Stimulated activated CD4-positive, alpha-beta T cell treated with anti-CD3 and anti-CD28 coated beads, Interleukin-4, amount 100 ng/mL, for 24 hours (primary cell): Measurements from ENCODE around the gene EXOC3L4.
A peak's percentile ranks its signal among the peaks of the same experiment; 100 is the strongest.
"Not testable (repeated sequence)": the region's sequence is repeated elsewhere in the genome, so short reads cannot be mapped to it uniquely, and the experiment has no call there.

Experiments
- DNase-seq: peaks from one replicate; pipeline ENCODE4 v3.0.0-alpha.2; 2020

EXOC3L4 gene

DNA sequence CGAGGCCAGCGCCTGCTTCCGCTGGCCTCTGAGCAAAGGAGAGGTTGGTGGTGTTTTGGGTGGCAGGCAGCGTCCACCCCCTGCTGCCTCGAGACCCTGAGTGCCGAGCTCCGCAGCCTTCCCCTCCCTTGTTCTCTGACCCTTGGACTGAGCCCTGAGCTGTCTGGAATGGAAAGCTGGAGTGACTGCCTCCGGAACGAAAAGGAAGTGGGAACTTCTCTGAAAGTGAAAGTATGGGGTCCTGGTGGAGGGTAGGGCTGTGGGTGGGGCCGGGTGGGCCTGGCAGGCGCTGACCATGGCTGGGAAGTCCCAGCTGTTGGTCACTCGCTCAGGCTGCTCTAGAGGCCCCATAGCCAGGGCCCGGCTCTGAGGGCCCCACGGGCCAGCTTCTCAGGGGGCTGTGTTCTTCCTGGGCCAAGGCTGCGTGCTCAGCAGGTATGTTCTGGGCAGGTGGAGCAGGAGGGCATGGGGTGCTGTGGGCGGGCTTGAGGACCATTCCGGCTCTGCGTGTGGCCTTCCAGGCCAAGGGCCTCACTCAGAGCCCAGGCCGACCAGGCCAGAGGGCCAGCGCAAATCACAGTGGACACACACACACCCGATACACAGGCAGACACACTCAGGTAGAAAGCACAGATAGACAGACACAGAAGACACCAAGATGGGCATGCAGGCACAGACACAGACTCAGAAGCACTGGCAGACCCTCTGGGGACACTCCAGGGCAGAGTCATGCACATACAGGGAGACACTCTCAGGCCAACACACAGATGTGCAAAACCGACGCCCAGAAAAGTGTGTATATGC lies at the start of gene EXOC3L4:
Gene EXOC3L4, plus strand, starts transcription at position 320 of the 804 bp plus-strand sequence. CDS start 5,495 bp downstream, outside the sequence.
- no peak for DNase-seq

DNA sequence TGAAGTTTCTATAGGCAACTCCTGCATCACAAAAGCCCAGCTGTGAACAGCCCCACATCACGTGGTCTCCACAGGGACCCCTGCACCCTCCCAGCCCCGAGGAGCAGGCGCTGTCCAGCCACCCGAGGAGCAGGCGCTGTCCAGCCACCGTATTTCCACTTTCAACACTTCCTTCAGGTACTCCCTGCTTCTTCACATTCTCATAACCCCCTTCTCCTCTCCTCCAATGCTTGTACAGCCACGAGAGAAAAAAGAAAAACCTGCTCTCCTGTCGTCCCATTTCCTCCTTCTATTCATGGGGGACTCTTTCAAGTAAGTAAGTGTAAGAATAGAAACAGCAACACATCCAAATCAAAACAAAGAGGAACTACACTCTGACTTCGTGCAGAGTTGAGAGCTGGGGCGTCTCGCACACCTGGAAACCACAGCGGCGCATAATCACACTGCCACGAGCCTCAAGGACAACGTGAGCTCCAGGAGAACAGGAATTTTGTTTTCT lies 49.1 kb upstream of the EXOC3L4 start:
- no peak for DNase-seq

DNA sequence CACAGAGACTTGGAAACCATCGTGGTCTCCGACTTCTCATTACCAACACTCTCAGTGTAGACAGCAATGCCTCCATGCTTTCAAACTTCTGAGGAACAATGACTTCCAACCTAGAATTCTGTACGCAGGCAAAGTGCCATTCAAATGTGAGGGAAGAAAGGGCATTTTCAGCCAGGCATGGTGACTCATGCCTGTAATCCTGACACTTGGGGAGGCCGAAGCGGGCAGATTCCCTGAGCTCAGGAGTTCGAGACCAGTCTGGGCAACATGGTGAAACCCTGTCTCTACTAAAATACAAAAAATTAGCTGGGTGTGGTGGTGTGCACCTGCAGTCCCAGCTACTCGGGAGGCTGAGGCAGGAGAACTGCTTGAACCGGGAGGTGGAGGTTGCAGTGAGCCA lies 47.1 kb upstream of the EXOC3L4 start:
- DNase-seq, result not testable (repeated sequence)

DNA sequence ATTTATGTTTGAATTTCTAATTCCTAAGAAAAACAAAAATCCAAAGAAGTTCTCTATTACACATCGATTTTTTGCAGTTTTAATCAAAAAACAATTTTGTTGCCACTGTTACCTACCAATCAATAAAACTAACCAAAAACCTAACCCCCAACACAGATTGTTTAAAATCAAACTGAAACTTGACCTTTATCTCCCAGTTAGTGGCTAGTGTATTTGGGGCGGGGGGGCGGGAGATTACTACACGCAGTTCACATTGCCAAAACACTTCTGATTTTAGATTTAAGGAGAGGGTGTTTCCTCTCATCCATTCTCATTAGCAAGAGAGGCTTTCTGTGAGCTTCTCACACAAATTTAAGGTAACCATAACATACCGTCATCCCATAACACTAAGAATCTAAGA lies 43.6 kb upstream of the EXOC3L4 start:
- DNase-seq, result no peak

DNA sequence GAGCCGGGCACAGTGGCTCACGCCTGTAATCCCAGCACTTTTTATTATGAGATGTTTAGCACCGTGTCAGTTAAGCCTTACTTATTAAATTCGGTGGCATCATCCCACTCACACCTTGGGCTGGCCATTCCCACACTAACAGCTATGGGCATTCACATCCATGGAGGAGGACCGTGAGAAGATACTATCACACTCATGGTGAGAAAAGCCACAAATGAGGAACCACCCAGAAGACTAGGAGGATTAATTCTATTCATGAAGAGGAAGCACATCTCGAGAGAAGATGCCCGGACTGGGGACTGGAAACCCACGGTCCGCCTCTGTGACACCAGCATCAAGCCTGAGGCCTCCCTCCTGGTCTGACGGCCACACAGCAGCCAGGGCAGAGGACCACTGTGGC lies 42.1 kb upstream of the EXOC3L4 start:
- no peak for DNase-seq

DNA sequence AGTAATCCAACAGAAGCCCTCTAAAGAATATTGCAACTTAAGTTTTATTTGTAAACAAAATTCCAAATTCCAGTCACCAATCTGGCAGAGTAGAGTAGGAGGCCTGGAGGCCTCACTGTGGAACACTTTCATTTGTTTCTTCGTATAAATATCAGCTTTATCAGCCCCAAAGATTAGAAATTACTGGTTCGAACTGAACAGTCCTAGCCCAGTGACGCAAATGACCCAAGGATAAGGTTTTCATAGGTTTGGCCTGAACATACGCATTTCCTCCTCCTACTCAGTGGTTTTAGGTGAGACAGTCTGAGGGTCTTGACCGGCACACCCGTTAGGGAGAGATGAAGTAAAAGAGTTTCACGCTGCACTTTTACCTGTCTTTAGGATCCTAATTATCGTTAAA lies 38.8 kb upstream of the EXOC3L4 start:
- DNase-seq, result no peak

DNA sequence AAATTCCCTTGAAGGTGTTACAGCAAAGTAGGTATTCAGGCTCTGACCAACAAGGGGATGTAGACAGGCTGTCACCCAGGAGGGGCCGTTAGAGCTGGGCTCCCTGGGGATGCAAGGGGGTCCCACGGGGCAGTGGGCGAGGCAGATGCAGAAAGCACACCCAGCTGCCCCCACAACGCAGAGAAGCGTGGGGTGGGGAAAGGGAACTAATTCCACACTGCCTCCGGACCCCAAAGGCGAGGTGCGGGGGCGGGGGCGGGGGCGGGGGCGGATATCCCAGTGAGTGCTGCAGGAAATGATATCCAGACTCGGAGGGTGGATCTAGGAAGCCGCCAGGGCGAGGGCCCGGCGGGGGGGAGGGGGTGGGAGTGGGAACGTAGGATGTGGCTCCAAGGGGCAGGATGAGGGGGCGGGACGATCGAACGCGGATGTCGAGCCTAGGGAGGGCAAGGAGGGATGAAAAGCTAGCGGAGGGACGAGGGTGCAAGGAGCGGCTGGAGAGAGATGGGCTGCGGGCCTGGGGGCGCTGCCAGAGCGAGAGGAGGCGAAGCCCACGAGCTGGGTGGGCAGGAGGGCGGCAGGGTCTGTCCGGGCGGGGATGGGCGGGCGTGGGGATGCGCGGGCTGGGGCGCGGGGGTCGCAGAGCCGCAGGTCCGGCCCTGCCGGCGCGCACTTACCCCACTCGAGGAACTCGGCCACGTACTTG lies 38.0 kb upstream of the EXOC3L4 start:
- no peak for DNase-seq

DNA sequence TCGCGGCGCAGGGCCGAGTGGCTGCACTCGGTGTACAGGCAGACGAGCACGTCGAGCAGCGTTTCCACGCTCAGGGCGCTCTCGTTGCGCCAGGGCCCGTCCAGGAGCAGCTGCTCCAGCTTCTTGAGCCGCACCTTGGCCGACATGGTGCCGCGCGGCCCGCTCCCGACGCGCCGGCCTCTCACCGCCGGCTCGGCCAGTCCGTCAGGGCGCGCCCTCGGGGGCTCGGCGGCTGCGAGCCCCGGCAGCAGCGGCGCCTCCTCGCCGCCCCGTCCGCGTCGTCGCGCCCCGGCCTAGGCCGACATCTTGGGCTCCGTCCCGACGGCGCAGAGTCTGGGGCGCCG lies 37.5 kb upstream of the EXOC3L4 start:
- DNase-seq, result no peak

DNA sequence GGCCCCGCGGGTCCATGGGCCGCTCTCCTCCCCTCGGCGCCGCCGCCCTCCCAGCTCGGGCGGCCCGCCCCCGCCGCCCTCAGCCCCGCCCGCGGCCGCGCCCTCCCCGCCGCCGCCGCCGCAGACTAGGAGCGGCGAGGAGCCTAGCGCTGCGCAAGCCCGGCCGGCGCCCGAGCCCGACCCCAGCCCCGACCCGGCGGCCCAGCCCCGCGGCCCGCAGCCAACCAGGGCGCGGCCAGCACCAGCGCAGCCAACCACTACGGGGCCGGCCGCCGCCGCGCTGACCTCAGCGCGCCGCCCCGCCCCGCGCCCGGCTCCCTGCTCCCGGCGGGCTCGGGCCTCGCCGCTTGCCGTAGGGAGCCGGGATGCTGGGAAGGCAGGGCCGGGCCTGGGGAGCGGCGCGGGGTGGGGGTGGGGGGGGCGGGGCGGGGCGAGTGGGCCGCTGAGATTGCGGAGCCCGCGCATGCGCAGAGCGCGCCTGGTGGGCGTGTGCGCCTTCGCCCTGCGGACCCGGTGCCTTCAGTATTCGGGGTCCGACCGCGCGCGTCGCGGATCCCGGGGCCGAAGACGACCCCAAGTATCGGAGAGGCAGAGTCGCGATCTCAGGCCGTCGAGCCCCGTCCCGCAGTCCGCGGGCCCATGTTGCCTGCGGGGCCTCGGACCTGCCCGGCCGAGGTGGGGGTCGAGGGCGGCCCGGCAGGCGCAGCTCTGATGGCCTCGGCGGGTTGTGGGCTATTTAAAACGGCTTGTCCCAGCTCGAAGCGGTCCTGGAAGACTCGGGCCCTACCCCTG lies 37.0 kb upstream of the EXOC3L4 start, which contains the start of gene CDC42BPB:
Gene CDC42BPB, minus strand, starts transcription at position 178 of the 792 bp plus-strand sequence. CDS start 376 bp downstream, outside the sequence.
- peak; percentile 45 for DNase-seq

DNA sequence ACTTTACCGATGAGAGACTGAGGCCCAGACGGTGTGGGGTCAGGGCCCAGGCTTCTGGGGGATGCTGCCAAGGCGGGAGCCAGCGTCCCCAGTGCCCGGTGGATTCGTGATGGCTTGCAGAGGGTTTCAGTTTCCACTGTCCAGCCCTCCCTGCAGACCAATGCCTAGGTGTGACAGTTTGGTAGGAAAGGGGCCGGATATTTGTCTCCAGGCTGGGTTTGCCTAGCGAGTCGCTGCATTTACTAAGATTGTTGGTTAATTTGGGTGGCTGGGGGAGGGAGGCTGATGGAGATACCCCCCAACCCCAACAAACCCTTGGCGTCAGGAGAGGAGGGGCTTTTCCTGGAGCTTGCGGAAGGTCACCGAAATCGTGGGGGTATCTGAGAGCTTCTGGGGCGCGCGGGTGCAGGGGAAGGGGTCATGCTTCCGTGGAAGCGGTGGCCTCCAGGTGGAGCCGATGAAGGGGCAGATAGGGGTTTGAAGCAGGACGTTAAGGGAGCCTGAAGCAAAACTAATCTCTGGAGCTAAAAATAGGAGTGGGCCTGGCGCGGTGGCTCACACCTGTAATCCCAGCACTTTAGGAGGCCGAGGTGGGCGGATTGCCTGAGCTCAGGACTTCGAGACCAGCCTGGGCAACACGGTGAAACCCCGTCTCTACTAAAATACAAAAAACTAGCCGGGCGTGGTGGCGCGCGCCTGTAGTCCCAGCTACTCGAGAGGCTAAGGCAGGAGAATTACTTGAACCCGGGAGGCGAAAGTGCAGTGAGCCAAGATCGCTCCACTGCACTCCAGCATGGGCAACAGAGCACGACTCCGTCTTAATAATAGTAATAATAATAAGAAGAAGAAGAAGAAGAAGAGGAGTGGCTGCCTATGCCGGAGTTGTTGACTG lies 36.1 kb upstream of the EXOC3L4 start:
- no peak for DNase-seq

DNA sequence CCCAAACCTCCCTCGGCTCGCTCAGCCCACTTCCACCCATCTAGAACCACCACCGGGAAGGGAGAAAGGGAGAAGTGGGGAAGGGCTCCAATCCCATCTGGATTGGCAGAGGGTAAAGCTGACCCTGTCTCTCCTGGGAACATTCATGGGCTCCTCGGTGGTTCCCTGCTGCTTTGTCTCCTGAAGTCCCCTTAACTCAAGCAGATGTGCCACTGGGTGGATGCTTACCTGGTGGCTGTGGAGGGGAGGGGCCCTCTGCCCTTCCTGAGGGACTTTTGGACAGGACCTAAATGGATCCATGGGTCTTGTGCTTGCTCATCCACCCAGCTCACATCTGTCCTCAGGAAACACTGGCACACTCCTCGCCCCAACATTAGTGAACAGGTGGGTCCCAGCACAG lies 35.0 kb upstream of the EXOC3L4 start:
- DNase-seq, result no peak

DNA sequence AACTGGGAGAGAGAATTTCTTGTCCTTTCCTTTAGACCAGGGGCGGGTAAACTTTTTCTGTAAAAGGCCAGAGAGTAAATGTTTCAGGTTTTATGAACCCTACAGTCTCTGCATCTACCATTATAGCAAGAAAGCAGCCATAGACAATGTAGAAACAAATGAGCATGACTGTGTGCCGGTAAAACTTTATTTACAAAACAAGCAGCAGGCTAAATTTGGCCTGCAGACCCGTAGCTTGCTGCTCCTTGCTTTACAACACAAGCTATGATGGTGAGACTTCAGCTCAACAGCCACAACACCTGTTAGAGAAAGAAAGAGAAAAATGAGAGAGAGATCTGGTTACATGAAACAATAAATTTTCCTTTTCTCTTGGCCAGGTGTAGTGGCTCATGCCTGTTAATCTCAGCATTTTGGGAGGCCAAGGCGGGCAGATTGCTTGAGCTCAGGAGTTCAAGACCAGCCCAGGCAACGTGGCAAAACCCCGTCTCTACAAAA lies 33.0 kb upstream of the EXOC3L4 start:
- DNase-seq, result no peak

DNA sequence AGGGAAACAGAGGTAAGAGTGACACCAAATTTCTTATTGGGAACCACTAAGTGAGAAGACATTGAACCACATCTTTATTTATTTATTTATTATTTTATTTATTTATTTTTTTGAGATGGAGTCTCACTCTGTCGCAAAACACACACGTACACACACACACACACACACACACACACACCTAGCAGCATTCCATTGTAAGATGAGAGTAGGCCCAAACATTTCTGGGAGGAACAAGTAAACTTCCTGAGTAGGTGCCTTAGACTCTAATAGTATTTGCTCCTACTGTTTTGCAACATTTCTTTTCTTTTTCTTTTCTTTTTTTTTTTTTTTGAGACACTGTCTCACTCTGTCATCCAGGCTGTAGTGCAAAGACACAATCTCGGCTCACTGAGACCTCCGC lies 30.1 kb upstream of the EXOC3L4 start:
- DNase-seq, result no peak

DNA sequence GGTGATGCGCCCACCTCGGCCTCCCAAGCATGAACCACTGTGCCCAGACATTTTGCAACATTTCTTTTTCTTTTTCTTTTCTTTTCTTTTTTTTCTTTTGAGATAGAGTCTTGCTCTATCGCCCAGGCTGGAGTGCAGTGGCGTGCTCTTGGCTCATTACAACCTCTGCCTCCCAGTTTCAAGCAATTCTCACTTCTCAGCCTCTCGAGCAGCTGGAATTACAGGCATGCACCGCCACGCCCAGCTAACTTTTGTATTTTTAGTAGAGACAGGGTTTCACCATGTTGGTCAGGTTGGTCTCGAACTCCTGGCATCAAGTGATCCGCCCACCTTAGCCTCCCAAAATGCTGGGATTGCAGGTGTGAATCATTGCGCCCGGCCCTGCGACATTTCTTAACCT lies 29.5 kb upstream of the EXOC3L4 start:
- no peak for DNase-seq

DNA sequence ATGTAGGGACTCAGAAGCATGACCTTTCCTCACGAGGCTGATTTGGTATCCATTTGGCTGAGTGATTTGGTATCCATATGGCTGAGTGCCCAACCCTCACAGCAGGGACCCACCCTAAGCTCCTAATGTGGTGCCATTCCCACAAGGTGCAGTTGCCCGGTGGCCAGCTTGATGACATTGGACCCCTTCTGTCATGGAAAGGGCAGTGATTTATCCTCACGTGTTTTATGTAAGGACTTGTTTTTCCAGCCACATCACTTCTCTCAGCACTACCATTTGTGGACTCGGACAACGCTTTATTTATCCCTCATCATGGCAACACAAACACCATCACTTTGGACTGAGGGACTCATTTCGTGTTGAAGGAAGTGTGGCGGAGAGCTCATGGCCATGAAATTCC lies 28.7 kb upstream of the EXOC3L4 start:
- no peak for DNase-seq

DNA sequence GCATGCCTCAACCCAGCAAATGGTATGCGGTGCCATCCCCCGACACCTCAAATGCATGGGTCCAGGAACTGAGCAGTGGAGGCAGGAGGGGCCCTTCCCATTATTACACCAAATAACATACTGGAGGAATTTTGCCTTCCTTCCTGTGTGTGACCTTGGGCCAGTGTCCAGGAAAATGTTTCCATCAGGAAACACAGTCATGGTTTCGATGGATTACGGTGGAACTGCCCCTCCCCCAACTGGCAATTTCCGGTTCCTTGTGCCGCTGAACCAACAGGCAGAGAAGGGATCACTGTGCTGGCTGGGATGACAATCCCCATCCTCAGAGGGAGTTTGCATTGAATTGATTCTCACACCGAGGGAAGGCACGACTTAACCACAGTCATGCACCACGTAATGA lies 28.1 kb upstream of the EXOC3L4 start:
- no peak for DNase-seq

DNA sequence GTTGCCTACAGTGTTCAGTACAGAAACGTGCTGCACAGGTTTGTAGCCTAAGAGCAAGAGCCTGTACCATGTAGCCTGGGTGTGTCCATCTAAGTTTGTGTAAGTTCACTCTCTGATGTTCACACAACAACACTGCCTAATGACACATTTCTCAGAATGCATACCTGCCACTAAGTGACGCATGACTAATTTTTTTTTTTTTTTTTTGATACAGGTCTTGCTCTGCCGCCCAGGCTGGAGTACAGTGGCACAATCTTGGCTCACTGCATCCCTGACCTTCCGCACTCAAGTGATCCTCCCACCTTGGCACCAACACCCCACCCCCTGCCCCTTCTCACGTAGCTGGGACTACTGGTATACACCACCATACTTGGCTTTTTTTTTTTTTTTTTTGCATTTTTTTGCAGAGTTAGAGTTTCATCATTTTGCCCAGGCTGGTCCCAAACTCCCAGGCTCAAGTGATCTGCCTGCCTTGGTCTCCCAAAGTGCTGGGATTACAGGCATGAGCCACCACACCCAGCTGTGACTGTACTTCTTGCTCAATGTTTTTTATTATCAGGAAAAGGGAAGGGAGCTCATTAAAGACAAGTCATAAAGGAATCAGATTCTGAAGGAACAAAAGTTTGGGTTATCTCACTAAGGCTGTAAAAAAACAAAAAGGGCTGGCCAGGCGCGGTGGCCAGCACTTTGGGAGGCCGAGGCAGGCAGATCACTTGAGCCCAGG lies 27.1 kb upstream of the EXOC3L4 start:
- DNase-seq, result no peak

DNA sequence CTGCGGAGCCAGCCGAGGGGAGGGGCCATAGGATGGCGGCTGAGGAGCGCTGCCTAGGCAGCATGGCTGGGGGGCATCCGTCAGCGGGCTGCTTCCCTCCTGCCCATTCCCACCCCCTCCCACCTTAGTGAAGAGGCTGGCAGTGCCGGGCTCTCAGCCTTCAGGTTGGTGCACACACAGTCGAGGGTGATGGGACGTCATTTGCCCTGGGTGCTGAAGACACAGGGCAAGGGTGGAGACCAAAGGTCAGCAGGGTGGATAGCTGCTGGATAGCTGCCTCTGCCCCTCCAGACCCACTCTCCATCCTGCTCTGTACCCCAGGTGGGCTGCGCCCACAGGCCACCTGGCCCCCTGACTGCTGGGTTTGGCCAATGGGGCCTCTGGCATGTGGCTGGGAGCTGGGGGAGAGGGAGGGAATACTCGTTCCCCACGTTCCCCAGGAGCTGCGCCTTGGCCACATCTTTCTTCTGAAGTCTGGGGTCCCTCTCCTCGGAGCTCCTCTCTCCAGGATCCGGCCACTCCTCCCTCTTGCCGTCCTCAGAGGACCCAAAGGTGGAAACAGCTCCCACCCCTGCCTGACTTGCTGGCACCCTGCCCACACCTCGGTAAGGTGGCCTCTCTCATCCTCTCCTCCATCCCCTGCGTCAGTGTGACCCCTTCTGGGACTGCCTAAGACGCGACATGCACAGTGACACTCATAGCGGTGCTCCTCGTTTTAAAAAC lies 26.0 kb upstream of the EXOC3L4 start:
- DNase-seq, result no peak

DNA sequence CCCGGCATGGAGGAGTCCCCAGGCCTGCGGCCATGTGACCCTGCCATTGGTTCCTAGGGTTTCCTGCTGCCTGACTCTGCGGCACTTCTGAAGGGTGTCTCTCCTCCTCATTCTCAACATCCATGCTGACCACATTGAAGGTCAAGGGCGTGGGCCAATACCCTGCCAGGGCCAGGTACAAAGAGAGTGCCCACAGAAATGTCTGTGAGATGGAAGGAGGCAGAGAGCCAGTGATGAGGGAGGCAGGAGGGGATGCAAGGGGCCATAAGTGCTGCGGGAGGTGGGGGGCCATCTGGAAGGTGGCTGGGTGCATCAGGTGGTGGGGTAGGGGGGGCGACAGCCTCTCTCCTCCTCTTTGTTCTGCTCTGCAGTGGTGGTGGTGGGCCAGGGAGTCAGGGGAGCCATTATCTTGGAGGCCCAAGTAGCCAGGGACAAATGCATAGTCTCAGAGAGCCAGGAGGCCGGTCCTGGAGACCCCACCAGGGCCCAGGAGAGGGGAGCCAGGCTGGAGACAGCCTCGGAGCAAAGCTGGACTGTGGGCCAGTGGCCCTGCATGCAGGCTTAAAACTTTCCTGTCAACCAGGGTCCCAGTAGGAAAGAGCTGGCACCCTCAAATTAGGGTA lies 24.2 kb upstream of the EXOC3L4 start:
- no peak for DNase-seq

DNA sequence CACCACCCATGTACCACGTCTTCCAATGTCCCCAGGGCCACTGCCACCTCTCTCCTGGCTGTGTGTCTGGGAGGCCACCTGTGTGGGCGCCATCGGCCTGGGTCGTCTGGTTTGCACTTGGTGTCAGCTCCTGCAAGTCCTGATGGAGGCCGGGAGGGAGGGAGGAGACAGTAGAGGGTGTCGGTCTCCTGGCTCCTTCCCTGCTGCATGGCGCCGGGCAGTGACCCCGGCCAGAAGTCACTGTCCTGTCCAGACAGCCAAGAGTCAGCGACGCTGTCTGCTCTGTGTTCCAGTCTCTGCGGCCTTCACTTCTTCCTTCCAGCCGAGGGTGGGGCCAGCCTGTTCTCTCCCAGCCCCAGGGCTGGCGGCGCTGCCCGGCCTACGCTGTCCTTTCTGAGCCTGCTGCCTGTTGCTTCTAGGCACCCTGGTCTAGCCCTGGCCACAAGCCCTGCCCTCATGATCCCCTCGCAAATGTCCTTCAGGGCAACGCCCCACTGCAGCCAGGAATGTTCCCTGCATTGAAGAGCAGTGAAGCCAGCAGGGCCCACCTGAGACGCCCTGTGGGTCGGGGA lies 23.5 kb upstream of the EXOC3L4 start:
- DNase-seq, result no peak
